CD4-positive, CD25-positive, alpha-beta regulatory T cell (primary cell): ENCODE data around the gene SUCLG2. TPM values are rescaled to one million over a fixed set of nuclear protein-coding genes. Genes with fewer than 3 reads are reported as not detected.

ENCODE experiments used
- ATAC-seq, 2 donors: fragments of 150-1000 bp; cut with Tn5 transposase; one replicate each; pipeline ENCODE4 v1.10.0; 2021; ENCODE audit warnings: low read depth in 2 of 2, moderate number of reproducible peaks in 2 of 2, moderate library complexity in 1 of 2
- DNase-seq, 3 donors: peaks; one replicate each; pipeline versions ENCODE4 v3.0.0 to v3.0.0-alpha.2; 2012 to 2022; ENCODE audit warnings: mixed read lengths in 1 of 3
- H3K27ac ChIP-seq: one replicate; pipeline ENCODE4 v1.7.0; 2013; ENCODE audit warnings: mild to moderate bottlenecking, low read length; ENCODE audit not compliant: insufficient read depth, poor library complexity, severe bottlenecking
- H3K27me3 ChIP-seq: one replicate; pipeline ENCODE4 v1.7.0; 2013; ENCODE audit warnings: low read length; ENCODE audit not compliant: control insufficient read depth, insufficient read depth
- H3K36me3 ChIP-seq: one replicate; pipeline ENCODE4 v1.7.0; 2013; ENCODE audit warnings: mild to moderate bottlenecking, low read length, moderate library complexity; ENCODE audit not compliant: control insufficient read depth, insufficient read depth
- H3K4me1 ChIP-seq: 2 replicates; pipeline ENCODE4 v1.7.0; 2013; ENCODE audit warnings: mild to moderate bottlenecking, low read length; ENCODE audit not compliant: insufficient read depth, control insufficient read depth, poor library complexity, severe bottlenecking
- H3K4me3 ChIP-seq: one replicate; pipeline ENCODE4 v1.7.0; 2013; ENCODE audit warnings: low read depth, mild to moderate bottlenecking, low read length, moderate library complexity
- H3K9me3 ChIP-seq, 2 experiments: 1 replicate in 1 of 2; 2 replicates in 1 of 2; pipeline ENCODE4 v1.7.0; 2013; ENCODE audit warnings: low read length in 2 of 2, mild to moderate bottlenecking in 1 of 2, moderate library complexity in 1 of 2; ENCODE audit not compliant: control insufficient read depth in 2 of 2
- H3K27ac Mint-ChIP-seq, 3 donors: one replicate each; pipeline ENCODE4 v1.8.0; 2020 to 2022; ENCODE audit warnings: mild to moderate bottlenecking in 3 of 3, mixed read lengths in 3 of 3, moderate library complexity in 2 of 3
- H3K27me3 Mint-ChIP-seq: one replicate; pipeline ENCODE4 v1.8.0; 2022; ENCODE audit warnings: mild to moderate bottlenecking, mixed read lengths
- H3K36me3 Mint-ChIP-seq: one replicate; pipeline ENCODE4 v1.8.0; 2020; ENCODE audit warnings: mixed read lengths
- H3K4me1 Mint-ChIP-seq, 4 donors: one replicate each; pipeline ENCODE4 v1.8.0; 2020 to 2022; ENCODE audit warnings: mixed read lengths in 4 of 4, mild to moderate bottlenecking in 1 of 4
- H3K4me3 Mint-ChIP-seq, 4 donors: one replicate each; pipeline ENCODE4 v1.8.0; 2020 to 2022; ENCODE audit warnings: mild to moderate bottlenecking in 4 of 4, mixed read lengths in 4 of 4, moderate library complexity in 3 of 4
- H3K9me3 Mint-ChIP-seq, 7 donors: one replicate each; pipeline ENCODE4 v1.8.0; 2020 to 2022; ENCODE audit warnings: mixed read lengths in 7 of 7, mild to moderate bottlenecking in 3 of 7, moderate library complexity in 2 of 7
- polyA plus RNA-seq, 4 donors: library from polyadenylated mRNA; unstranded; fragments of 300-500 nt; fragmentation: Illumina TruSeq; gene quantifications; one replicate each; pipeline ENCODE4 v1.2.3, GENCODE V29; 2021
- total RNA-seq: library from RNA; stranded (reverse); gene quantifications from one replicate; pipeline ENCODE4 v1.2.3, GENCODE V29; 2022

SUCLG2 gene
- total and polyA plus RNA-seq, 5 donors from 2014 or later, result 53.6 to 75.0 (median 67.6) TPM

DNA sequence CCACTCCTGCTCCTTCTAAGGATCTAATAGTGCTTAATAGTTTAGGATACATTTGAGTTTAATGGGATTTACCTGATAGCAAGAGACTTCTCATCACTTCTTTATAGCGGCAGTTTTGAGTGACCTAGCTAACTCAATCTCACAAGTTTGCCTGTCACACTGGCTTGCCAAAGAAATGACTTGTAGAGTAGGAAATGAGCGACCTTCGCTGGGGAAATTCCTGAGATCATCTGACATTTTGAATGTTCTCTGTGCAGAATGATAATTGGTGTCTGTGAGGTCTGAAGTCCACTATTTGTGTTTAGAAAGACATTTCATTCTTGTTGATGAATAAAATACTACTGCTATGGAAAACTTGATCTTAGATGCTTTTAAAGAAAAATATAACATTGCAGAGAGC lies 30.3 kb downstream of the SUCLG2 start:
- DNase-seq, result no peak
- Mint-ChIP-seq H3K4me3 (peak overlapping the region in 1 of 4 donors; percentile 11), H3K27me3 (no peaks in the 10 kb centered on the region), H3K9me3 (peaks cover 0 to 3% (median 0%) of the 10 kb centered on the region in 7 donors), H3K4me1 (peaks cover 23 to 80% (median 49%) of the 10 kb centered on the region in 4 donors), H3K36me3 (peaks cover 49% of the 10 kb centered on the region), H3K27ac (peak overlapping the region in 2 of 3 donors; percentile 72 to 84)
- Histone ChIP-seq H3K4me3 (no peak overlapping the region), H3K27ac (no peak overlapping the region), H3K27me3 (no peaks in the 10 kb centered on the region), H3K4me1 (no peaks in the 10 kb centered on the region), H3K36me3 (peaks cover 30% of the 10 kb centered on the region), H3K9me3 (no peaks in the 10 kb centered on the region)
- ATAC-seq, result no peak

DNA sequence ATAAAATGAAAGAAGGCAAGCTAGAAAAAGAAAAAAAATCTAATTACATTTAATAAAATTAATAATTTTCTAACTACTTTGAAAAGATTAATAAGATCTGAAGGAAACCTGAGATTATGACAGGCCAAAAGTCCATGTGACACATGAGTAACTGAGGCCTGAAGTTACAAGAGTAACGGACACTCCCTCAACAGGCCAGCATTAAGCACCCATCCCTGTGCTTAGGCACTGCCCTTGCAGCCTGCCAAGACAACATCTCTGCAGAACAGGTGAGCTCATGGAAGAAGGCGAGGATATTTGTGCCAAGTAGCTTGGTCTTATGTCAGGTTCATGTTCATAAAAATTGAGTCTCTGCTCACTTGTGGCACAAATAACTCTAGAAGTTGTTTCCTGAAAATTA lies 31.8 kb downstream of the SUCLG2 start:
- Histone ChIP-seq H3K4me3 (no peak overlapping the region), H3K27ac (no peak overlapping the region), H3K36me3 (peaks cover 30% of the 10 kb centered on the region), H3K27me3 (no peaks in the 10 kb centered on the region), H3K4me1 (no peaks in the 10 kb centered on the region), H3K9me3 (no peaks in the 10 kb centered on the region)
- ATAC-seq (no peak), DNase-seq (no peak)
- H3K27ac Mint-ChIP-seq, result peak overlapping the region in 1 of 3 donors; percentile 36
- H3K4me1 Mint-ChIP-seq, result peaks cover 21 to 67% (median 44%) of the 10 kb centered on the region in 4 donors
- H3K27me3 Mint-ChIP-seq, result no peaks in the 10 kb centered on the region
- H3K9me3 Mint-ChIP-seq, result peaks cover 0 to 3% (median 0%) of the 10 kb centered on the region in 7 donors
- H3K4me3 Mint-ChIP-seq, result no peak overlapping the region
- peaks cover 46% of the 10 kb centered on the region for H3K36me3 Mint-ChIP-seq

DNA sequence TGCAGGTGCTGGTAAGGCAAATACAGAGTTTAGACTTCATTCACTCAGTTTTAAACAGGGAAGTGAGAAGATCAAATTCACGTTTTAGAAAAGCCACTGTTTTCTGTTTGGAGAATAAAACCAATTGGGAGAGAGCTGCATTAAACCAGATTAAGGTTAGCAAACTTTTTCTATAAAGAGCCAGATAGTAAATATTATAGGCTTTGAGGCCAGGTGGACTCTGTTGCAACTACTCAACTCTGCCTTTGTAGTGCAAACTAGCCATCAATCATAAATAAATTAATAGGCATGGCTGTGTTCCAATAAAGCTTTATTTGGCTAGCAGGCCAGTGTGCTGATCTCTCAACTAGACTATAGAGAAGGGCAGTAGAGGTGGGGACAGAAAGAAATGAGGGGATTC lies 33.5 kb downstream of the SUCLG2 start:
- H3K9me3 ChIP-seq, result no peaks in the 10 kb centered on the region
- no peak overlapping the region for H3K4me3 Mint-ChIP-seq
- H3K4me1 Mint-ChIP-seq, result peaks cover 24 to 60% (median 42%) of the 10 kb centered on the region in 4 donors

DNA sequence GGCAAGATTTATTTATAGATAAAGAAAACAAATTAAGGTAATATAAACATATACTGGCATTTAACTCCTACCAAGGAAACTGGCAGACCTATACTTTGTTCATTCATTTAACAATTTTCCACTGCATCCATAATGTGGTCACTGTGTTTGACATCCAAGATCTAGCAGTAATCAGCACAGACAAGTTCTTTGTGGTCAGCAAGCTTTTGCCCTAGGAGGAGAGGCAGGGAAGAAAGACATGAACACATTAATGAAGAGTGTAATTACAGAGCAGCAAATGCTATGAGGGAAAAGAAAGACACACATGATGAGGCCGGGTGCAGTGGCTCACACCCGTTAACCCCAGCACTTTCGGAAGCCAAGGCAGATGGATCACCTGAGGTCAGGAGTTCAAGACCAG lies 34.4 kb downstream of the SUCLG2 start:
- H3K4me1 ChIP-seq, result no peaks in the 10 kb centered on the region
- peaks cover 0 to 2% (median under 1%) of the 10 kb centered on the region in 7 donors for H3K9me3 Mint-ChIP-seq
- no peaks in the 10 kb centered on the region for H3K27me3 Mint-ChIP-seq
- peaks cover 56% of the 10 kb centered on the region for H3K36me3 Mint-ChIP-seq
- H3K27me3 ChIP-seq, result no peaks in the 10 kb centered on the region
- H3K4me3 Mint-ChIP-seq, result no peak overlapping the region
- no peak overlapping the region for H3K27ac ChIP-seq
- no peak for ATAC-seq
- no peaks in the 10 kb centered on the region for H3K9me3 ChIP-seq
- H3K36me3 ChIP-seq, result peaks cover 42% of the 10 kb centered on the region
- H3K4me3 ChIP-seq, result no peak overlapping the region
- H3K4me1 Mint-ChIP-seq, result peaks cover 15 to 59% (median 37%) of the 10 kb centered on the region in 4 donors
- peak overlapping the region in 1 of 3 donors; percentile 82 for H3K27ac Mint-ChIP-seq
- no peak for DNase-seq

More for the DNA sequence above, 33.5 kb downstream of the SUCLG2 start:
- Mint-ChIP-seq H3K27ac (peak overlapping the region; percentile 17 to 23 (median 18)), H3K36me3 (peaks cover 52% of the 10 kb centered on the region), H3K9me3 (peaks cover 0 to 1% (median 0%) of the 10 kb centered on the region in 7 donors), H3K27me3 (no peaks in the 10 kb centered on the region)
- Histone ChIP-seq H3K27ac (no peak overlapping the region), H3K36me3 (peaks cover 40% of the 10 kb centered on the region), H3K4me3 (no peak overlapping the region), H3K4me1 (no peaks in the 10 kb centered on the region), H3K27me3 (no peaks in the 10 kb centered on the region)
- DNase-seq, result no peak
- ATAC-seq, result no peak

DNA sequence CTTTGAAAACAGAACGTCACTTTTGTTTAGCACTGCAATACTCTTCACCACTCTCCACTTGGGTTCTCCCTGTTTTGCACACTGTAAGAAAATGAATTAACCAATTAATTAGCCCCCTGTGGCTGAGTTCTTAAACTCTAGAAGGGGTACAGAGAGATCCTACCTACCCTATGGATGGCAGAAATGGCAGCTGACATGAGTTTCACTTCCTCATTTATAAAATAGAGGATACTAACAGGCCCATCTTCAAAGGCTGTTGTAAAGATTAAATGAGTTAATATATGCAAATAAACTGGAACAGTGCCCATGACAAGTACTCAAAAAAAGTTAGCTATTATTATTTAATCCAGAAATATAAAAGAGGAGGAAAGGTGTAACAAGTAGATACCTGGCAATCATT lies 36.9 kb downstream of the SUCLG2 start:
- H3K4me1 ChIP-seq, result no peaks in the 10 kb centered on the region
- H3K9me3 ChIP-seq, result no peaks in the 10 kb centered on the region
- no peak overlapping the region for H3K27ac ChIP-seq
- H3K27ac Mint-ChIP-seq, result peak overlapping the region in 1 of 3 donors; percentile 91
- H3K9me3 Mint-ChIP-seq, result peaks cover 0 to 2% (median 0%) of the 10 kb centered on the region in 7 donors
- peaks cover 62% of the 10 kb centered on the region for H3K36me3 Mint-ChIP-seq
- H3K36me3 ChIP-seq, result peaks cover 39% of the 10 kb centered on the region
- no peaks in the 10 kb centered on the region for H3K27me3 Mint-ChIP-seq
- DNase-seq (no peak), ATAC-seq (no peak)
- H3K4me3 Mint-ChIP-seq, result no peak overlapping the region
- no peak overlapping the region for H3K4me3 ChIP-seq
- H3K4me1 Mint-ChIP-seq, result peaks cover 18 to 54% (median 32%) of the 10 kb centered on the region in 4 donors
- H3K27me3 ChIP-seq, result no peaks in the 10 kb centered on the region

DNA sequence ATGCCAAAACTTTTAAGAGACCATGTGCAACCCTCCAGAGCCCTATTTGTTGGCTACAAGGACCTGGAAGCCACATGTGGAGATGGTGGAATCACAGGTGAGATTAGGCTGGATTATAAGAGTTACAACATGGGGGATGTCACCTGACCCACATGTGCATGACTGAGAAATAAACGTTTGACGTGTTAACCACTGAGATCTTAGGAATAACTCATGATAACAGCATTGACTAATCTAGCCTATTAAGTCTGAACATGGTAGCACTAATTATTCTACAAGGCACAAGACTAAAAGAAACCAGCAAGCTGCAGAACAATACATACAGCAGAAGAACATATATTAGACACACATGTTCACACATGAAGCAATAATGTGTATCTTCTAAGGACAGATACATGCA lies 38.4 kb downstream of the SUCLG2 start:
- Mint-ChIP-seq H3K9me3 (peaks cover 0 to 2% (median 0%) of the 10 kb centered on the region in 7 donors), H3K27me3 (no peaks in the 10 kb centered on the region), H3K4me1 (peaks cover 13 to 44% (median 37%) of the 10 kb centered on the region in 4 donors), H3K4me3 (no peak overlapping the region), H3K36me3 (peaks cover 65% of the 10 kb centered on the region), H3K27ac (peak overlapping the region in 1 of 3 donors; percentile 73)
- peaks cover 39% of the 10 kb centered on the region for H3K36me3 ChIP-seq
- H3K4me3 ChIP-seq, result no peak overlapping the region
- no peak for ATAC-seq
- no peak for DNase-seq
- H3K27me3 ChIP-seq, result no peaks in the 10 kb centered on the region
- no peaks in the 10 kb centered on the region for H3K4me1 ChIP-seq
- H3K9me3 ChIP-seq, result no peaks in the 10 kb centered on the region
- no peak overlapping the region for H3K27ac ChIP-seq

DNA sequence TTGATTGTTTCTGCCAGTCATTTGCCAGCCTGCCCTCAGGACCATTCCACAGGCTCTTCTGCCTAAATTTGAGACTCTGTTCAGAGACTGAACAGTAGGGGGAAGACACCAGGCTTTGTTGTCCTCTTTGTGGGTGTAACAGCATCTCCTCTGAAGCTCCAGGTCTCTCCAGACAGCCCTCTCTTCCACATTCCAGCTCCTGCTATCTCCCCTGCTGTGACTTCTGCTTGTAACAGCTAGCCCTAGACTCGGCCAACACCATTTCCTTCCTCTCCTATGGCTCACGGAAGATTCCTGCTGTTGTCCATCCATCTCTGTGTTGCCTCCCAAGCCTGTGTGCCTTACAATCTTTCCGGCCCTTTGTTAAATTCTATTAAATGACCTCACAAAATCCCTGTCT lies 40.2 kb downstream of the SUCLG2 start:
- Mint-ChIP-seq H3K27ac (peak overlapping the region in 2 of 3 donors; percentile 65 to 73), H3K4me1 (peaks cover 8 to 40% (median 36%) of the 10 kb centered on the region in 4 donors), H3K27me3 (no peaks in the 10 kb centered on the region), H3K36me3 (peaks cover 70% of the 10 kb centered on the region), H3K4me3 (no peak overlapping the region), H3K9me3 (peaks cover 0 to 2% (median 0%) of the 10 kb centered on the region in 7 donors)
- DNase-seq (no peak), ATAC-seq (no peak)
- no peak overlapping the region for H3K27ac ChIP-seq
- no peaks in the 10 kb centered on the region for H3K9me3 ChIP-seq
- H3K4me3 ChIP-seq, result no peak overlapping the region
- no peaks in the 10 kb centered on the region for H3K27me3 ChIP-seq
- no peaks in the 10 kb centered on the region for H3K4me1 ChIP-seq
- peaks cover 36% of the 10 kb centered on the region for H3K36me3 ChIP-seq

DNA sequence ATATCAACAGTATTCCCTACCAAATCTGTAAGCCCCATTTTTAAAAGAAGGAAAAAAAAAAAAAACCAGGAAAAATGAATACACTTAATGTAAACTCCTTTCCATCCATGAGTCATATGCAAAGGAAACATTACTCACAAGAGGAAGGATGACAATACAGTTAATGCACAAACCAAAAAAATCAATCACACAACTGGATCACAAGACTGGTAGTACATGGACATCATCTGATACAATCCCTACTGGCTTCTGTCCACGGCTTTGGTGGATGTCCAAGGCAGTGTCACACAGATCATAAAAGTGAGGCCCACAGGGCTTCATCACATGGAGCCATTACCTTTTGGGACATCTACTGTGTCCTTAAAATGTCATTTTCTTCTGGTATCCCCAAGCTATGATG lies 44.0 kb downstream of the SUCLG2 start:
- peaks cover 60% of the 10 kb centered on the region for H3K36me3 Mint-ChIP-seq

More for the DNA sequence above, 44.0 kb downstream of the SUCLG2 start:
- H3K4me1 ChIP-seq, result peaks cover 4% of the 10 kb centered on the region
- H3K27me3 ChIP-seq, result no peaks in the 10 kb centered on the region
- no peak overlapping the region for H3K4me3 ChIP-seq
- peaks cover 59% of the 10 kb centered on the region for H3K36me3 ChIP-seq
- Mint-ChIP-seq H3K27ac (no peak overlapping the region), H3K9me3 (peaks cover 0 to 4% (median 0%) of the 10 kb centered on the region in 7 donors), H3K27me3 (no peaks in the 10 kb centered on the region), H3K4me1 (peaks cover 20 to 34% (median 27%) of the 10 kb centered on the region in 4 donors), H3K4me3 (no peak overlapping the region)
- no peak overlapping the region for H3K27ac ChIP-seq
- ATAC-seq, result no peak
- H3K9me3 ChIP-seq, result no peaks in the 10 kb centered on the region
- no peak for DNase-seq
